ENCODE data around the gene NFATC4.

The NFATC4 gene

GRCh38 chr14:24407608-24408325 is 39.8 kb downstream of the NFATC4 start:
- H3K4me3 ChIP-seq (ENCODE audit: low read length), result no peak overlapping the region
- H3K9ac ChIP-seq (ENCODE audit: low read length), result no peak overlapping the region
- H3K4me1 ChIP-seq (ENCODE audit: control insufficient read depth, low read depth, low read length), result no peaks in the 10 kb centered on the region
- no peak overlapping the region for H3K27ac ChIP-seq (ENCODE audit: low read length)
- no peaks in the 10 kb centered on the region for H3K9me3 ChIP-seq (ENCODE audit: control insufficient read depth, low read depth, low read length)
- H3K36me3 ChIP-seq (ENCODE audit: control insufficient read depth, low read depth, low read length), result peaks cover under 1% of the 10 kb centered on the region
- no peaks in the 10 kb centered on the region for H3K27me3 ChIP-seq (ENCODE audit: control insufficient read depth, insufficient read depth, low read length)

GRCh38 chr14:24408764-24409163 is 40.8 kb downstream of the NFATC4 start:
- H3K27me3 ChIP-seq (ENCODE audit: control insufficient read depth, insufficient read depth, low read length), result no peaks in the 10 kb centered on the region
- H3K9me3 ChIP-seq (ENCODE audit: control insufficient read depth, low read depth, low read length), result no peaks in the 10 kb centered on the region
- no peak overlapping the region for H3K4me3 ChIP-seq (ENCODE audit: low read length)
- no peak overlapping the region for H3K27ac ChIP-seq (ENCODE audit: low read length)
- H3K36me3 ChIP-seq (ENCODE audit: control insufficient read depth, low read depth, low read length), result peaks cover 8% of the 10 kb centered on the region
- H3K4me1 ChIP-seq (ENCODE audit: control insufficient read depth, low read depth, low read length), result no peaks in the 10 kb centered on the region
- H3K9ac ChIP-seq (ENCODE audit: low read length), result no peak overlapping the region

DNA sequence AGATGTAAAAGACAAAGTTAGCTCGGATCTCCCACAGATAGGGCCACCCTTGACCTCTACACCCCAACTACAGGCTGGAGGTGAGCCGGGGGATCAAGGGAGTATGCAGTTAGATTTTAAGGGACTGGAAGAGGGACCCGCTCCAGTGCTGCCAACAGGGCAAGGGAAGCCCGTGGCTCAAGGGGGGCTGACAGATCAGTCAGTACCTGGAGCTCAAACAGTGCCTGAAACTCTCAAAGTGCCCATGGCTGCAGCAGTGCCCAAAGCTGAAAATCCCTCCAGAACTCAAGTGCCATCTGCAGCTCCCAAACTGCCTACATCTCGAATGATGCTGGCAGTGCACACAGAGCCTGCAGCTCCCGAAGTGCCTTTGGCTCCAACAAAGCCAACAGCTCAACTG is 41.2 kb downstream of the NFATC4 start:
- H3K4me3 ChIP-seq (ENCODE audit: low read length), result no peak overlapping the region
- H3K27ac ChIP-seq (ENCODE audit: low read length), result no peak overlapping the region
- H3K36me3 ChIP-seq (ENCODE audit: control insufficient read depth, low read depth, low read length), result peaks cover 8% of the 10 kb centered on the region
- H3K4me1 ChIP-seq (ENCODE audit: control insufficient read depth, low read depth, low read length), result no peaks in the 10 kb centered on the region
- no peaks in the 10 kb centered on the region for H3K27me3 ChIP-seq (ENCODE audit: control insufficient read depth, insufficient read depth, low read length)
- no peaks in the 10 kb centered on the region for H3K9me3 ChIP-seq (ENCODE audit: control insufficient read depth, low read depth, low read length)
- H3K9ac ChIP-seq (ENCODE audit: low read length), result no peak overlapping the region

- no peaks in the 10 kb centered on the region for H3K27me3 ChIP-seq (ENCODE audit: control insufficient read depth, insufficient read depth, low read length)
- H3K27ac ChIP-seq (ENCODE audit: low read length), result no peak overlapping the region
- H3K9me3 ChIP-seq (ENCODE audit: control insufficient read depth, low read depth, low read length), result no peaks in the 10 kb centered on the region
- H3K4me3 ChIP-seq (ENCODE audit: low read length), result no peak overlapping the region
- no peaks in the 10 kb centered on the region for H3K4me1 ChIP-seq (ENCODE audit: control insufficient read depth, low read depth, low read length)
- H3K36me3 ChIP-seq (ENCODE audit: control insufficient read depth, low read depth, low read length), result peaks cover 8% of the 10 kb centered on the region
- no peak overlapping the region for H3K9ac ChIP-seq (ENCODE audit: low read length)
These were observed 42.0 kb downstream of the NFATC4 start for GRCh38 chr14:24409956-24410355.

DNA sequence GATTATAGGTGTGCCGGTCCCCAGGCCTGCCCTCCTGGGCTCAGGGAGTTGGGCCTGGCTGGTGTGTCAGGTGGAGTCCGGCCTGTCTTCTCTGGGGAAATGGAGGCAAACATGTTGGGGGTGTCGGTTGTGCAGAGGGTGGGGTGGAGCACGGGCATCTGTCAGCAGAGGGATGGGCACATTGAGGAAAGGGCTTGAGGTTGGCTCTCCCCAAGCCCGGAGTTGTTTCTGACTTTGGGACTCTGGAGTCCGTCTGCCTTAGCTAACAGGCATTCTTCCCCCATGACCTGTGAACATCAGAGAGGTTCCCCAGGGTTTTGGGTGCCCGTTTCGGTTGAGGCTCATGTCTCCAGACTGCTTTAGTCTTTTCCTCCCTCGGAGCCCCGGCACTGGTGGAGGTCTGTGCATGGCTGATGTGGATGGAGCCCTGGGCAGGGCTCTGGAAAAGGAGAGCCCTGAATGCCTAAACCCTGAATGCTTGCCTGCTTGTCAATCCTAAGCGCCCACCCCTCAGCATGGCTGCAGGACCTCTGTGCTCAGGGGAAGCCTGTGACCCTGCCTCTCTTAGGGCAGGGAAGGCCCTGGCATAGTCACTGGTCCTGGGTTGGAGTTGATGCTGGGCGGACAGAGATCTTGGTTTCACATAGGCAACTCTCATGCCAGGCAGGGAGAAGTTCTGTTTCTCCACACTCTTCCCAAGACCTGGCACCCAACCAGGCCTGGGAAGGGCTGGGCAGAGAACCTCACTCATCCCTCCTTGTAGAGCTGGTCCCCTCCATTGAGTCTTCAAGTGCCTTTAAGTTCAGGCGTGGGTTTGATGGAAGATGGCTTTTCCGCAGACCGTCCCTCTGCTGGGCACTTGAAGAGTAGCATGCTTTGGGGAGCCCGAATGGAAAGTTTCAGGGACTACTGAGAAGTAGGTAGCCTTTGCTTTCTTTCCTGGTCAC is 43.7 kb downstream of the NFATC4 start:
- Histone ChIP-seq H3K9me3 (ENCODE audit: control insufficient read depth, low read depth, low read length) (no peaks in the 10 kb centered on the region), H3K27me3 (ENCODE audit: control insufficient read depth, insufficient read depth, low read length) (no peaks in the 10 kb centered on the region), H3K36me3 (ENCODE audit: control insufficient read depth, low read depth, low read length) (peaks cover 8% of the 10 kb centered on the region), H3K4me1 (ENCODE audit: control insufficient read depth, low read depth, low read length) (no peaks in the 10 kb centered on the region), H3K4me3 (ENCODE audit: low read length) (no peak overlapping the region), H3K27ac (ENCODE audit: low read length) (no peak overlapping the region), H3K9ac (ENCODE audit: low read length) (no peak overlapping the region)

- no peak overlapping the region for H3K9ac ChIP-seq (ENCODE audit: low read length)
- H3K36me3 ChIP-seq (ENCODE audit: control insufficient read depth, low read depth, low read length), result peaks cover 8% of the 10 kb centered on the region
- peaks cover 6% of the 10 kb centered on the region for H3K27me3 ChIP-seq (ENCODE audit: control insufficient read depth, insufficient read depth, low read length)
- no peaks in the 10 kb centered on the region for H3K9me3 ChIP-seq (ENCODE audit: control insufficient read depth, low read depth, low read length)
- no peaks in the 10 kb centered on the region for H3K4me1 ChIP-seq (ENCODE audit: control insufficient read depth, low read depth, low read length)
- H3K27ac ChIP-seq (ENCODE audit: low read length), result no peak overlapping the region
- no peak overlapping the region for H3K4me3 ChIP-seq (ENCODE audit: low read length)
These were observed 46.1 kb downstream of the NFATC4 start for GRCh38 chr14:24414077-24414476.

DNA sequence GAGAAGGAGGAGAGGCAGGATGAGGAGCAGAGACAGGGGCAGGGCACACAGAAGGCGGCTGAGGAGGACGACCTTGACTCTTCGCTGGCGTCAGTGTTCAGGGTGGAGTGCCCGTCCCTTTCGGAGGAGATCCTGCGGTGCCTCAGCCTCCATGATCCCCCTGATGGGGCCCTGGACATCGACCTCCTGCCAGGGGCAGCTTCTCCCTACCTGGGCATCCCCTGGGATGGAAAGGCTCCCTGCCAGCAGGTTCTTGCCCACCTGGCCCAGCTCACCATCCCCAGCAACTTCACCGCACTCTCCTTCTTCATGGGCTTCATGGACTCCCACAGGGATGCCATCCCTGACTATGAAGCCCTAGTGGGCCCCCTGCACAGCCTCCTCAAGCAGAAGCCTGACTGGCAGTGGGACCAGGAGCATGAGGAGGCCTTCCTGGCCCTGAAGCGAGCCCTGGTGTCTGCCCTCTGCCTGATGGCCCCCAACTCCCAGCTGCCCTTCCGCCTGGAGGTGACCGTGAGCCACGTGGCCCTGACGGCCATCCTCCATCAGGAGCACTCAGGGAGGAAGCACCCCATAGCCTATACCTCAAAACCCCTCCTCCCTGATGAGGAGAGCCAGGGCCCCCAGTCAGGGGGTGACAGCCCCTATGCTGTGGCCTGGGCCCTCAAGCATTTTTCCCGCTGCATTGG is 46.9 kb downstream of the NFATC4 start:
- no peaks in the 10 kb centered on the region for H3K9me3 ChIP-seq (ENCODE audit: control insufficient read depth, low read depth, low read length)
- H3K4me3 ChIP-seq (ENCODE audit: low read length), result no peak overlapping the region
- H3K27me3 ChIP-seq (ENCODE audit: control insufficient read depth, insufficient read depth, low read length), result peaks cover 8% of the 10 kb centered on the region
- peaks cover 8% of the 10 kb centered on the region for H3K36me3 ChIP-seq (ENCODE audit: control insufficient read depth, low read depth, low read length)
- no peak overlapping the region for H3K27ac ChIP-seq (ENCODE audit: low read length)
- H3K4me1 ChIP-seq (ENCODE audit: control insufficient read depth, low read depth, low read length), result no peaks in the 10 kb centered on the region
- H3K9ac ChIP-seq (ENCODE audit: low read length), result no peak overlapping the region

GRCh38 chr14:24415421-24416253 is 47.7 kb downstream of the NFATC4 start:
- no peak overlapping the region for H3K9ac ChIP-seq (ENCODE audit: low read length)
- H3K36me3 ChIP-seq (ENCODE audit: control insufficient read depth, low read depth, low read length), result peaks cover 8% of the 10 kb centered on the region
- no peaks in the 10 kb centered on the region for H3K9me3 ChIP-seq (ENCODE audit: control insufficient read depth, low read depth, low read length)
- H3K4me3 ChIP-seq (ENCODE audit: low read length), result no peak overlapping the region
- no peak overlapping the region for H3K27ac ChIP-seq (ENCODE audit: low read length)
- H3K4me1 ChIP-seq (ENCODE audit: control insufficient read depth, low read depth, low read length), result no peaks in the 10 kb centered on the region
- H3K27me3 ChIP-seq (ENCODE audit: control insufficient read depth, insufficient read depth, low read length), result peaks cover 8% of the 10 kb centered on the region

DNA sequence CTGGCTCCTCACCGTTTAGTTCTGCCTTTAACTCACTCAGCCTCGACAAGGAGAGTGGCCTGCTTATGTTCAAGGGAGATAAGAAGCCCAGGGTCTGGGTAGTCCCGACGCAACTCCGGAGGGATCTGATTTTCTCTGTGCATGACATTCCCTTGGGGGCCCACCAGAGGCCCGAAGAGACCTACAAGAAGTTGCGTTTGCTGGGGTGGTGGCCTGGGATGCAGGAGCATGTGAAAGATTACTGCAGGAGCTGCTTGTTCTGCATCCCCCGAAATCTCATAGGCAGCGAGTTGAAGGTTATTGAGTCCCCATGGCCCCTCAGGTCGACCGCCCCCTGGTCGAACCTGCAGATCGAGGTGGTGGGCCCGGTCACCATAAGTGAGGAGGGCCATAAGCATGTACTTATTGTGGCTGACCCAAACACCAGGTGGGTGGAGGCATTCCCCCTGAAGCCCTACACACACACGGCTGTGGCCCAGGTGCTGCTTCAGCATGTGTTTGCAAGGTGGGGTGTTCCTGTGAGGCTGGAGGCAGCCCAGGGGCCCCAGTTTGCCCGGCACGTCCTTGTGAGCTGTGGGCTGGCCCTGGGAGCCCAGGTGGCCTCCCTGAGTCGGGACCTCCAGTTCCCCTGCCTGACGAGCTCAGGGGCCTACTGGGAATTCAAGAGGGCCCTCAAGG is 48.4 kb downstream of the NFATC4 start:
- Histone ChIP-seq H3K4me3 (ENCODE audit: low read length) (no peak overlapping the region), H3K4me1 (ENCODE audit: control insufficient read depth, low read depth, low read length) (no peaks in the 10 kb centered on the region), H3K9ac (ENCODE audit: low read length) (no peak overlapping the region), H3K36me3 (ENCODE audit: control insufficient read depth, low read depth, low read length) (peaks cover 8% of the 10 kb centered on the region), H3K27me3 (ENCODE audit: control insufficient read depth, insufficient read depth, low read length) (peaks cover 8% of the 10 kb centered on the region), H3K27ac (ENCODE audit: low read length) (no peak overlapping the region), H3K9me3 (ENCODE audit: control insufficient read depth, low read depth, low read length) (no peaks in the 10 kb centered on the region)

- no peak overlapping the region for H3K9ac ChIP-seq (ENCODE audit: low read length)
- no peak overlapping the region for H3K4me3 ChIP-seq (ENCODE audit: low read length)
- H3K9me3 ChIP-seq (ENCODE audit: control insufficient read depth, low read depth, low read length), result no peaks in the 10 kb centered on the region
- no peak overlapping the region for H3K27ac ChIP-seq (ENCODE audit: low read length)
- peaks cover 8% of the 10 kb centered on the region for H3K36me3 ChIP-seq (ENCODE audit: control insufficient read depth, low read depth, low read length)
- no peaks in the 10 kb centered on the region for H3K4me1 ChIP-seq (ENCODE audit: control insufficient read depth, low read depth, low read length)
- H3K27me3 ChIP-seq (ENCODE audit: control insufficient read depth, insufficient read depth, low read length), result peaks cover 8% of the 10 kb centered on the region
These were observed 49.1 kb downstream of the NFATC4 start for GRCh38 chr14:24416932-24417619.
